ENCODE data around the gene TNFRSF18.

DNA sequence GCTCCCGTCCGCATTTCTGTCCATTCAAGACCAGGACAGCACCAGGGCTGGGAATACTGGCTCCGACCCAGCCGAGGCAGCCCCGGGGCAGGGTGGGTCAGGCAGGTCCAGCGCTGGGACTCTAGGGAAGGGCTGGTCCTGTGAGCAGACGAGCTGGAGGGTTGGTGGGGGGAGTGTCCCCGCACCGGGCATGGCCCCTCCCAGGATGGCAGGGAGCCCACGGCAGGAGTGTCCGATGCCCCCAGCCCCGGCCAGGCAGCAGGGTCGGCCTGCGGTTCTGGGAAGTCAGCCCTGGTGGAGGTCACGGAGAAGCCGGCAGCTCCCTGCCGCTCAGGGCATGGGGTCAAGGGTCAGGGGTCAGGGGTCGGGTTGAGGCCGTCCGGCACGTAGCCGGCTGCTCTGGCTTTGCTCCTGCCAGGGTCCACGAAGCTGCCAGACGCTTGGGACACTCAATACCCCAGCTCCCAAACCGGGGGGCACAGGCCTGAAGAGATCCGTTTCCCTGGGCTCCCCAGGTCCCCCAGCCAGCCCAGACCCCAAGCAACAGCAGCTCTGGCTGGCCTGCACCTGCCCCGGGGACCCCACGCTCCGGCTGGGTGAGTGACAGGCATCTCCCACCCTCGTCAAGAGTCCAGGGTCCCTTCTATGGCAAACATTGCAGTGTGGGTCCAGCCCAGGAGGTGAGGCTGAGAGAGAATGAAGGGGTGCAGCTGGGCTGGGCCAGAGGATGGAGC, 33.4 kb upstream of the TNFRSF18 start:
- TF ChIP-seq, protein P1, sequence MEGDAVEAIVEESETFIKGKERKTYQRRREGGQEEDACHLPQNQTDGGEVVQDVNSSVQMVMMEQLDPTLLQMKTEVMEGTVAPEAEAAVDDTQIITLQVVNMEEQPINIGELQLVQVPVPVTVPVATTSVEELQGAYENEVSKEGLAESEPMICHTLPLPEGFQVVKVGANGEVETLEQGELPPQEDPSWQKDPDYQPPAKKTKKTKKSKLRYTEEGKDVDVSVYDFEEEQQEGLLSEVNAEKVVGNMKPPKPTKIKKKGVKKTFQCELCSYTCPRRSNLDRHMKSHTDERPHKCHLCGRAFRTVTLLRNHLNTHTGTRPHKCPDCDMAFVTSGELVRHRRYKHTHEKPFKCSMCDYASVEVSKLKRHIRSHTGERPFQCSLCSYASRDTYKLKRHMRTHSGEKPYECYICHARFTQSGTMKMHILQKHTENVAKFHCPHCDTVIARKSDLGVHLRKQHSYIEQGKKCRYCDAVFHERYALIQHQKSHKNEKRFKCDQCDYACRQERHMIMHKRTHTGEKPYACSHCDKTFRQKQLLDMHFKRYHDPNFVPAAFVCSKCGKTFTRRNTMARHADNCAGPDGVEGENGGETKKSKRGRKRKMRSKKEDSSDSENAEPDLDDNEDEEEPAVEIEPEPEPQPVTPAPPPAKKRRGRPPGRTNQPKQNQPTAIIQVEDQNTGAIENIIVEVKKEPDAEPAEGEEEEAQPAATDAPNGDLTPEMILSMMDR (IDR thresholded peaks at IDR 0.05) = no peak
- TF ChIP-seq EZH2 (IDR thresholded peaks at IDR 0.05; ENCODE audit: borderline replicate concordance, insufficient read depth, low read depth, low read length, poor library complexity, severe bottlenecking) = no peak
